Liver (tissue), 9 donors: ENCODE results near the gene FRK. TPM values are rescaled to one million over a fixed set of nuclear protein-coding genes. Genes with fewer than 3 reads are reported as not detected.

Source experiments
- DNase-seq: peaks from one replicate; pipeline ENCODE4 v3.0.0-alpha.2; 2017; ENCODE audit warnings: low spot score
- H3K27ac ChIP-seq, 2 donors: one replicate each; pipeline ENCODE4 v1.7.0; 2013; ENCODE audit warnings: inconsistent platforms in 2 of 2, low read length in 2 of 2, control low read depth in 1 of 2, low read depth in 1 of 2, mild to moderate bottlenecking in 1 of 2
- H3K27me3 ChIP-seq, 4 donors: one replicate each; pipeline versions ENCODE4 v1.6.1 to v1.7.0; 2013; ENCODE audit warnings: low read length in 3 of 4, inconsistent platforms in 1 of 4, mild to moderate bottlenecking in 1 of 4, moderate library complexity in 1 of 4; ENCODE audit not compliant: control insufficient read depth in 4 of 4, insufficient read depth in 4 of 4
- H3K36me3 ChIP-seq, 4 donors: one replicate each; pipeline versions ENCODE4 v1.6.1 to v1.7.0; 2013; ENCODE audit warnings: low read length in 3 of 4, mild to moderate bottlenecking in 3 of 4, low read depth in 1 of 4, moderate library complexity in 1 of 4; ENCODE audit not compliant: control insufficient read depth in 4 of 4, insufficient read depth in 3 of 4
- H3K4me1 ChIP-seq, 4 donors: one replicate each; pipeline versions ENCODE4 v1.6.1 to v1.7.0; 2013; ENCODE audit warnings: low read length in 3 of 4, mild to moderate bottlenecking in 3 of 4, moderate library complexity in 1 of 4; ENCODE audit not compliant: control insufficient read depth in 4 of 4, insufficient read depth in 4 of 4
- H3K4me3 ChIP-seq, 3 donors: one replicate each; pipeline versions ENCODE4 v1.6.1 to v1.7.0; 2013; ENCODE audit warnings: low read length in 3 of 3, control low read depth in 1 of 3, low read depth in 1 of 3, mild to moderate bottlenecking in 1 of 3
- H3K9ac ChIP-seq, 2 donors: one replicate each; pipeline ENCODE4 v1.7.0; 2013; ENCODE audit warnings: low read length in 2 of 2, mild to moderate bottlenecking in 2 of 2, moderate library complexity in 2 of 2, control low read depth in 1 of 2, low read depth in 1 of 2
- H3K9me3 ChIP-seq, 4 donors: one replicate each; pipeline versions ENCODE4 v1.6.1 to v1.7.0; 2013; ENCODE audit warnings: low read length in 3 of 4; ENCODE audit not compliant: control insufficient read depth in 4 of 4
- ATF3 ChIP-seq: IDR thresholded peaks from 2 replicates; pipeline ENCODE4 v1.6.1; 2016; ENCODE audit warnings: antibody characterized with exemption
- CTCF ChIP-seq: fragments of 150-350 bp; IDR thresholded peaks from 2 replicates; pipeline ENCODE4 v1.5.1; 2017; ENCODE audit warnings: improper control_type of control experiment, low read depth, low read length; ENCODE audit not compliant: missing input control
- EGR1 ChIP-seq, 2 donors: IDR thresholded peaks; 2 replicates each; pipeline ENCODE4 v1.6.1; 2016 to 2018; ENCODE audit warnings: antibody characterized with exemption in 2 of 2, low read depth in 2 of 2
- FOXA1 ChIP-seq: IDR thresholded peaks from 2 replicates; pipeline ENCODE4 v1.6.1; 2016; ENCODE audit warnings: antibody characterized with exemption
- GABPA ChIP-seq, 2 donors: IDR thresholded peaks in 1 of 2; conservative IDR thresholded peaks in 1 of 2; 2 replicates each; pipeline ENCODE4 v1.6.1; 2016; ENCODE audit warnings: antibody characterized with exemption in 2 of 2, mild to moderate bottlenecking in 1 of 2, moderate library complexity in 1 of 2
- HNF4A ChIP-seq, 2 donors: conservative IDR thresholded peaks; 2 replicates each; pipeline ENCODE4 v1.6.1; 2016; ENCODE audit warnings: antibody characterized with exemption in 2 of 2, mild to moderate bottlenecking in 2 of 2
- HNF4G ChIP-seq: IDR thresholded peaks from 2 replicates; pipeline ENCODE4 v1.6.1; 2016; ENCODE audit warnings: antibody characterized with exemption
- JUND ChIP-seq, 2 donors: IDR thresholded peaks; 2 replicates each; pipeline ENCODE4 v1.6.1; 2016; ENCODE audit warnings: antibody characterized with exemption in 2 of 2
- MAX ChIP-seq: IDR thresholded peaks from 2 replicates; pipeline ENCODE4 v1.6.1; 2016; ENCODE audit warnings: antibody characterized with exemption
- NR2F2 ChIP-seq: IDR thresholded peaks from 2 replicates; pipeline ENCODE4 v1.6.1; 2016; ENCODE audit warnings: antibody characterized with exemption
- RAD21 ChIP-seq, 2 donors: IDR thresholded peaks; 2 replicates each; pipeline ENCODE4 v1.6.1; 2016; ENCODE audit warnings: antibody characterized with exemption in 2 of 2, mild to moderate bottlenecking in 2 of 2
- REST ChIP-seq: IDR thresholded peaks from 2 replicates; pipeline ENCODE4 v1.6.1; 2016; ENCODE audit warnings: antibody characterized with exemption, mild to moderate bottlenecking
- RXRA ChIP-seq, 2 donors: IDR thresholded peaks; 2 replicates each; pipeline ENCODE4 v1.6.1; 2017 to 2018; ENCODE audit warnings: antibody characterized with exemption in 2 of 2, mild to moderate bottlenecking in 1 of 2
- SP1 ChIP-seq: IDR thresholded peaks from 2 replicates; pipeline ENCODE4 v1.6.1; 2018; ENCODE audit warnings: antibody characterized with exemption, mild to moderate bottlenecking
- YY1 ChIP-seq: IDR thresholded peaks from 2 replicates; pipeline ENCODE4 v1.6.1; 2016; ENCODE audit warnings: antibody characterized with exemption, mild to moderate bottlenecking
- ZBTB33 ChIP-seq: IDR thresholded peaks from 2 replicates; pipeline ENCODE4 v1.6.1; 2016; ENCODE audit warnings: antibody characterized with exemption
- WGBS: extraction: QIAGEN DNeasy Blood & Tissue Kit; methylation state at CpG from one replicate; pipeline ENCODE4 v1.1.7; 2013; 5-methylcytosine and 5-hydroxymethylcytosine counted together
- polyA plus RNA-seq, 2 donors: library from polyadenylated mRNA; stranded (reverse) in 1 of 2; unstranded in 1 of 2; fragments of 200-250 nt in 1 of 2; fragments of >200 nt in 1 of 2; fragmentation: Nextera tagmentation in 1 of 2; extraction: Ambion mirVana in 1 of 2; gene quantifications; one replicate each; pipeline versions ENCODE4 v1.2.1 to v1.2.3, GENCODE V29; 2013 to 2015
- total RNA-seq, 2 donors: library from RNA; depleted of rRNA; stranded (reverse); fragments of >200 nt; gene quantifications; one replicate each; pipeline ENCODE4 v1.2.3, GENCODE V29; 2014
- donor health status: healthy.
- donor health status: healthy.
- donor health status: healthy.
- donor health status: healthy.
- donor health status: healthy.

Gene FRK
- total and polyA plus RNA-seq, 4 donors, result 3.6 to 26.8 (median 5.3) TPM

- 84% methylated on average over 2 of the region's 2 CpGs for WGBS
- H3K4me1 ChIP-seq, result peaks cover 4 to 25% (median 10%) of the 10 kb centered on the region in 4 donors
Observed at GRCh38 chr6:115891750-115892149, 168.9 kb downstream of the FRK start.

More at GRCh38 chr6:115891750-115892149, 168.9 kb downstream of the FRK start:
- Histone ChIP-seq H3K4me3 (no peak overlapping the region), H3K27me3 (no peaks in the 10 kb centered on the region), H3K9ac (no peak overlapping the region), H3K36me3 (no peaks in the 10 kb centered on the region), H3K27ac (no peak overlapping the region), H3K9me3 (no peaks in the 10 kb centered on the region)
- DNase-seq, result no peak
- TF ChIP-seq ZBTB33 (no peak), JUND (IDR thresholded peaks at IDR 0.05) (no peak), HNF4A (conservative IDR thresholded peaks at IDR 0.05) (no peak), HNF4G (no peak), YY1 (no peak), GABPA (IDR thresholded peaks at IDR 0.05 in 1 of 2, conservative IDR thresholded peaks at IDR 0.05 in 1 of 2) (no peak), RXRA (IDR thresholded peaks at IDR 0.05) (no peak), FOXA1 (no peak), REST (no peak), NR2F2 (no peak), EGR1 (IDR thresholded peaks at IDR 0.05; ENCODE audit: low read depth in 2 of 2) (no peak), ATF3 (no peak), CTCF (no peak), RAD21 (IDR thresholded peaks at IDR 0.05) (no peak), SP1 (no peak), MAX (no peak)
